Activated CD8-positive, alpha-beta T cell treated with anti-CD3 and anti-CD28 coated beads for 36 hours (primary cell): ENCODE results near the gene AGRN. TPM values are rescaled to one million over a fixed set of nuclear protein-coding genes. Genes with fewer than 3 reads are reported as not detected.

ENCODE experiments used
- ATAC-seq: fragments of 200-7000 bp; cut with Tn5 transposase; one replicate; pipeline ENCODE4 v1.10.0; 2021; ENCODE audit warnings: mild to moderate bottlenecking, moderate library complexity
- CTCF ChIA-PET: fragments of 350-600 bp; sonication (Branson Sonifier 250); formaldehyde crosslinking; loops from one replicate; lab custom pipeline; 2021; ENCODE audit warnings: antibody characterized with exemption; lab: Charles Lee
- POLR2A ChIA-PET: fragments of 350-600 bp; sonication (Branson Sonifier 250); formaldehyde crosslinking; loops from one replicate; lab custom pipeline; 2021; ENCODE audit warnings: antibody characterized with exemption; lab: Charles Lee
- DNase-seq: peaks from one replicate; pipeline ENCODE4 v3.0.0-alpha.2; 2020
- H3K27ac Mint-ChIP-seq: one replicate; pipeline ENCODE4 v1.8.0; 2021; ENCODE audit warnings: mild to moderate bottlenecking, mixed read lengths
- H3K27me3 Mint-ChIP-seq: one replicate; pipeline ENCODE4 v1.8.0; 2021; ENCODE audit warnings: mixed read lengths
- H3K36me3 Mint-ChIP-seq: one replicate; pipeline ENCODE4 v1.8.0; 2021; ENCODE audit warnings: low read depth, mixed read lengths
- H3K4me1 Mint-ChIP-seq: one replicate; pipeline ENCODE4 v1.8.0; 2021; ENCODE audit warnings: low read depth, mixed read lengths
- H3K4me3 Mint-ChIP-seq: one replicate; pipeline ENCODE4 v1.8.0; 2021; ENCODE audit warnings: mild to moderate bottlenecking, moderate library complexity, mixed read lengths
- H3K9me3 Mint-ChIP-seq: one replicate; pipeline ENCODE4 v1.8.0; 2021; ENCODE audit warnings: mixed read lengths
- CTCF ChIP-seq: fragments of 200-600 bp; IDR thresholded peaks from one replicate; pipeline ENCODE4 v1.8.0; 2022; ENCODE audit warnings: antibody characterized with exemption, mild to moderate bottlenecking
- intact Hi-C: fragments of 100-400 bp; cut with micrococcal nuclease; formaldehyde crosslinking; loops from one replicate; pipeline ENCODE4 v1.10.0; 2022
- total RNA-seq, 2 experiments: library from RNA; stranded (reverse); gene quantifications; one replicate each; pipeline ENCODE4 v1.2.3, GENCODE V29; 2021

Gene AGRN
- total RNA-seq, 2 experiments from 2014 or later, result 64.9 to 68.0 TPM

- no peak for ATAC-seq
- POLR2A ChIA-PET, result interaction anchor here (1.3 to 2.2 kb wide), 2 partner anchors 16 to 32 kb away, joined by 4 to 6 read pairs; no protein-coding TSS in a partner anchor
- Mint-ChIP-seq H3K36me3 (peaks cover 28% of the 10 kb centered on the region), H3K27ac (no peak overlapping the region), H3K4me1 (peaks cover 32% of the 10 kb centered on the region), H3K27me3 (peaks cover 2% of the 10 kb centered on the region), H3K9me3 (no peaks in the 10 kb centered on the region), H3K4me3 (peak overlapping the region; percentile 12)
- intact Hi-C loops, result no loop called here
- TF ChIP-seq CTCF, result no peak
- DNase-seq, result peak; percentile 59
- CTCF ChIA-PET, result no interaction called here
These were observed 46.7 kb downstream of the AGRN start for GRCh38 chr1:1066403-1067283.

- CTCF ChIA-PET, result no interaction called here
These were observed 47.5 kb downstream of the AGRN start for GRCh38 chr1:1067284-1067859.

GRCh38 chr1:1067860-1068516 is 48.1 kb downstream of the AGRN start:
- H3K27me3 Mint-ChIP-seq, result peaks cover 2% of the 10 kb centered on the region
- peaks cover 18% of the 10 kb centered on the region for H3K36me3 Mint-ChIP-seq
- ATAC-seq (no peak), DNase-seq (no peak)
- H3K4me1 Mint-ChIP-seq, result peaks cover 26% of the 10 kb centered on the region
- H3K4me3 Mint-ChIP-seq, result peak overlapping the region; percentile 73
- no peaks in the 10 kb centered on the region for H3K9me3 Mint-ChIP-seq
- CTCF ChIA-PET, result no interaction called here
- intact Hi-C loops, result no loop called here
- TF ChIP-seq CTCF, result no peak
- peak overlapping the region; percentile 30 for H3K27ac Mint-ChIP-seq
- POLR2A ChIA-PET, result no interaction called here

More at GRCh38 chr1:1067284-1067859, 47.5 kb downstream of the AGRN start:
- Mint-ChIP-seq H3K9me3 (no peaks in the 10 kb centered on the region), H3K27ac (no peak overlapping the region), H3K36me3 (peaks cover 24% of the 10 kb centered on the region), H3K27me3 (peaks cover 2% of the 10 kb centered on the region), H3K4me3 (peak overlapping the region; percentile 73), H3K4me1 (peaks cover 31% of the 10 kb centered on the region)
- TF ChIP-seq CTCF, result no peak
- no peak for DNase-seq
- POLR2A ChIA-PET, result interaction anchor here (2.2 kb wide), 1 partner anchor 31 kb away, joined by 6 read pairs; no protein-coding TSS in a partner anchor
- ATAC-seq, result no peak
- intact Hi-C loops, result no loop called here

- no peaks in the 10 kb centered on the region for H3K9me3 Mint-ChIP-seq
- intact Hi-C loops, result no loop called here
- peaks cover 15% of the 10 kb centered on the region for H3K36me3 Mint-ChIP-seq
- DNase-seq (peak; percentile 74), ATAC-seq (peak; percentile 13)
- peak overlapping the region; percentile 30 for H3K27ac Mint-ChIP-seq
- no peak for TF ChIP-seq CTCF
- H3K4me1 Mint-ChIP-seq, result peaks cover 21% of the 10 kb centered on the region
- ChIA-PET CTCF (interaction anchor here (1.2 kb wide), 1 partner anchor 85 kb away, joined by 4 read pairs; no protein-coding TSS in a partner anchor), POLR2A (no interaction called here)
- peak overlapping the region; percentile 73 for H3K4me3 Mint-ChIP-seq
- peaks cover 2% of the 10 kb centered on the region for H3K27me3 Mint-ChIP-seq
These were observed 48.7 kb downstream of the AGRN start for GRCh38 chr1:1068517-1069055.
